Stimulated activated memory B cell treated with anti-CD40 and anti-IgM and Interleukin-4, amounts not matched to agents 10 μg/mL and 1 μg/mL and 100 μg/mL, for 72 hours (primary cell): ENCODE measurements around the gene PCDHGC4.

ENCODE experiments used
- ATAC-seq: fragments of 150-1000 bp; cut with Tn5 transposase; 2 replicates; pipeline ENCODE4 v1.10.0; 2021
- H3K27ac Mint-ChIP-seq: one replicate; pipeline ENCODE4 v1.8.0; 2022; ENCODE audit warnings: mild to moderate bottlenecking, mixed read lengths
- H3K27me3 Mint-ChIP-seq: one replicate; pipeline ENCODE4 v1.8.0; 2022; ENCODE audit warnings: mixed read lengths
- H3K36me3 Mint-ChIP-seq: one replicate; pipeline ENCODE4 v1.8.0; 2022; ENCODE audit warnings: mixed read lengths
- H3K4me1 Mint-ChIP-seq: one replicate; pipeline ENCODE4 v1.8.0; 2022; ENCODE audit warnings: mixed read lengths
- H3K4me3 Mint-ChIP-seq: one replicate; pipeline ENCODE4 v1.8.0; 2022; ENCODE audit warnings: mild to moderate bottlenecking, moderate library complexity, mixed read lengths
- H3K9me3 Mint-ChIP-seq: one replicate; pipeline ENCODE4 v1.8.0; 2022; ENCODE audit warnings: mixed read lengths

PCDHGC4 gene

GRCh38 chr5:141484641-141485311, at the start of gene PCDHGC4:
PCDHGC4 (plus strand) TSS chr5:141485030; CDS start chr5:141485174, 144 bp downstream.
- Mint-ChIP-seq H3K9me3 (no peaks in the 10 kb centered on the region), H3K36me3 (no peaks in the 10 kb centered on the region), H3K27me3 (peaks cover 83% of the 10 kb centered on the region), H3K4me3 (peak within 1 kb of the TSS; percentile 21), H3K4me1 (peaks cover 16% of the 10 kb centered on the region), H3K27ac (no peak within 1 kb of the TSS)
- ATAC-seq = no peak

GRCh38 chr5:141437221-141437620, 47.6 kb upstream of the PCDHGC4 start:
- no peak overlapping the region for H3K27ac Mint-ChIP-seq
- peaks cover 9% of the 10 kb centered on the region for H3K36me3 Mint-ChIP-seq
- no peak overlapping the region for H3K4me3 Mint-ChIP-seq
- ATAC-seq = no peak
- H3K9me3 Mint-ChIP-seq = peaks cover 7% of the 10 kb centered on the region
- peaks cover under 1% of the 10 kb centered on the region for H3K4me1 Mint-ChIP-seq
- peaks cover 13% of the 10 kb centered on the region for H3K27me3 Mint-ChIP-seq

- no peak overlapping the region for H3K4me3 Mint-ChIP-seq
- ATAC-seq = no peak
- peaks cover 5% of the 10 kb centered on the region for H3K4me1 Mint-ChIP-seq
- no peak overlapping the region for H3K27ac Mint-ChIP-seq
- no peaks in the 10 kb centered on the region for H3K36me3 Mint-ChIP-seq
- peaks cover 3% of the 10 kb centered on the region for H3K9me3 Mint-ChIP-seq
- no peaks in the 10 kb centered on the region for H3K27me3 Mint-ChIP-seq
Observed at GRCh38 chr5:141439411-141440141, 45.3 kb upstream of the PCDHGC4 start.

GRCh38 chr5:141440341-141440740, 44.5 kb upstream of the PCDHGC4 start:
- Mint-ChIP-seq H3K9me3 (peaks cover 3% of the 10 kb centered on the region), H3K4me1 (peaks cover 5% of the 10 kb centered on the region), H3K27ac (no peak overlapping the region), H3K27me3 (peaks cover 3% of the 10 kb centered on the region), H3K36me3 (no peaks in the 10 kb centered on the region), H3K4me3 (no peak overlapping the region)
- no peak for ATAC-seq

- peaks cover 12% of the 10 kb centered on the region for H3K27me3 Mint-ChIP-seq
- H3K36me3 Mint-ChIP-seq = no peaks in the 10 kb centered on the region
- ATAC-seq = no peak
- no peak overlapping the region for H3K4me3 Mint-ChIP-seq
- peaks cover 5% of the 10 kb centered on the region for H3K4me1 Mint-ChIP-seq
- no peak overlapping the region for H3K27ac Mint-ChIP-seq
- peaks cover 3% of the 10 kb centered on the region for H3K9me3 Mint-ChIP-seq
Observed at GRCh38 chr5:141441571-141442170, 43.2 kb upstream of the PCDHGC4 start.

GRCh38 chr5:141465351-141465750, 19.5 kb upstream of the PCDHGC4 start:
- no peak for ATAC-seq
- Mint-ChIP-seq H3K27ac (no peak overlapping the region), H3K36me3 (peaks cover 6% of the 10 kb centered on the region), H3K4me1 (no peaks in the 10 kb centered on the region), H3K27me3 (no peaks in the 10 kb centered on the region), H3K4me3 (no peak overlapping the region), H3K9me3 (no peaks in the 10 kb centered on the region)

GRCh38 chr5:141475625-141476131, 9.2 kb upstream of the PCDHGC4 start, which contains the start of gene PCDHGC3:
PCDHGC3 (plus strand) TSS chr5:141475966; CDS start chr5:141476117, 151 bp downstream.
- peak within 1 kb of the TSS; percentile 76 for H3K27ac Mint-ChIP-seq
- no peaks in the 10 kb centered on the region for H3K9me3 Mint-ChIP-seq
- peaks cover 45% of the 10 kb centered on the region for H3K27me3 Mint-ChIP-seq

GRCh38 chr5:141476132-141476911, 8.5 kb upstream of the PCDHGC4 start:
- H3K36me3 Mint-ChIP-seq = no peaks in the 10 kb centered on the region
- no peaks in the 10 kb centered on the region for H3K9me3 Mint-ChIP-seq
- H3K27me3 Mint-ChIP-seq = peaks cover 51% of the 10 kb centered on the region
- peak; percentile 35 for ATAC-seq
- H3K27ac Mint-ChIP-seq = peak overlapping the region; percentile 76
- peak overlapping the region; percentile 94 for H3K4me3 Mint-ChIP-seq
- peaks cover 33% of the 10 kb centered on the region for H3K4me1 Mint-ChIP-seq

More at GRCh38 chr5:141475625-141476131, 9.2 kb upstream of the PCDHGC4 start, which contains the start of gene PCDHGC3:
- Mint-ChIP-seq H3K4me3 (peak within 1 kb of the TSS; percentile 94), H3K4me1 (peaks cover 33% of the 10 kb centered on the region), H3K36me3 (no peaks in the 10 kb centered on the region)
- peak; percentile 93 for ATAC-seq

GRCh38 chr5:141477044-141477575, 7.7 kb upstream of the PCDHGC4 start:
- no peak overlapping the region for H3K27ac Mint-ChIP-seq
- no peaks in the 10 kb centered on the region for H3K36me3 Mint-ChIP-seq
- peaks cover 54% of the 10 kb centered on the region for H3K27me3 Mint-ChIP-seq
- no peaks in the 10 kb centered on the region for H3K9me3 Mint-ChIP-seq
- no peak for ATAC-seq
- peaks cover 33% of the 10 kb centered on the region for H3K4me1 Mint-ChIP-seq
- H3K4me3 Mint-ChIP-seq = peak overlapping the region; percentile 94

- Mint-ChIP-seq H3K36me3 (no peaks in the 10 kb centered on the region), H3K27me3 (peaks cover 61% of the 10 kb centered on the region), H3K9me3 (no peaks in the 10 kb centered on the region), H3K27ac (no peak overlapping the region), H3K4me1 (peaks cover 33% of the 10 kb centered on the region), H3K4me3 (peak overlapping the region; percentile 94)
- ATAC-seq = no peak
Observed at GRCh38 chr5:141477815-141478214, 7.0 kb upstream of the PCDHGC4 start.

GRCh38 chr5:141478321-141478945, 6.4 kb upstream of the PCDHGC4 start:
- peaks cover 67% of the 10 kb centered on the region for H3K27me3 Mint-ChIP-seq
- H3K4me1 Mint-ChIP-seq = peaks cover 33% of the 10 kb centered on the region
- H3K9me3 Mint-ChIP-seq = no peaks in the 10 kb centered on the region
- H3K4me3 Mint-ChIP-seq = no peak overlapping the region
- no peak for ATAC-seq
- no peaks in the 10 kb centered on the region for H3K36me3 Mint-ChIP-seq
- H3K27ac Mint-ChIP-seq = no peak overlapping the region

- no peaks in the 10 kb centered on the region for H3K9me3 Mint-ChIP-seq
- ATAC-seq = no peak
- no peaks in the 10 kb centered on the region for H3K36me3 Mint-ChIP-seq
- no peak overlapping the region for H3K4me3 Mint-ChIP-seq
- peaks cover 77% of the 10 kb centered on the region for H3K27me3 Mint-ChIP-seq
- H3K27ac Mint-ChIP-seq = no peak overlapping the region
- peaks cover 43% of the 10 kb centered on the region for H3K4me1 Mint-ChIP-seq
Observed at GRCh38 chr5:141479776-141480175, 5.1 kb upstream of the PCDHGC4 start.

- Mint-ChIP-seq H3K36me3 (no peaks in the 10 kb centered on the region), H3K27ac (no peak overlapping the region), H3K4me3 (no peak overlapping the region), H3K4me1 (peaks cover 16% of the 10 kb centered on the region), H3K27me3 (peaks cover 74% of the 10 kb centered on the region), H3K9me3 (no peaks in the 10 kb centered on the region)
- no peak for ATAC-seq
Observed at GRCh38 chr5:141483902-141484301, 928 bp upstream of the PCDHGC4 start.

- Mint-ChIP-seq H3K27ac (no peak overlapping the region), H3K4me3 (peak overlapping the region; percentile 21)
Observed at GRCh38 chr5:141484310-141484640, 555 bp upstream of the PCDHGC4 start.

More at GRCh38 chr5:141484310-141484640, 555 bp upstream of the PCDHGC4 start:
- Mint-ChIP-seq H3K27me3 (peaks cover 78% of the 10 kb centered on the region), H3K9me3 (no peaks in the 10 kb centered on the region), H3K4me1 (peaks cover 16% of the 10 kb centered on the region), H3K36me3 (no peaks in the 10 kb centered on the region)
- no peak for ATAC-seq
